Neuronal stem cell (in vitro differentiated cells): ENCODE data around the gene CTH.
"Not testable (repeated sequence)": the region's sequence is repeated elsewhere in the genome, so short reads cannot be mapped to it uniquely, and the experiment has no call there.

Source experiments
- DNase-seq: peaks from one replicate; pipeline ENCODE4 v3.0.0-alpha.2; 2013; ENCODE audit warnings: low spot score
- H2AFZ ChIP-seq: one replicate; pipeline ENCODE4 v1.6.1; 2013; ENCODE audit warnings: mild to moderate bottlenecking, low read length, inconsistent platforms
- H2AK5ac ChIP-seq: 2 replicates; pipeline ENCODE4 v1.6.1; 2013; ENCODE audit warnings: low read depth, mild to moderate bottlenecking, inconsistent platforms, low read length, moderate library complexity, mixed read lengths
- H2BK120ac ChIP-seq: 2 replicates; pipeline ENCODE4 v1.6.1; 2013; ENCODE audit warnings: low read depth, mild to moderate bottlenecking, inconsistent platforms, low read length, moderate library complexity, mixed read lengths
- H2BK12ac ChIP-seq: one replicate; pipeline ENCODE4 v1.6.1; 2013; ENCODE audit warnings: low read length, inconsistent platforms
- H2BK15ac ChIP-seq: 2 replicates; pipeline ENCODE4 v1.6.1; 2013; ENCODE audit warnings: mild to moderate bottlenecking, low read length, inconsistent platforms, mixed read lengths
- H2BK5ac ChIP-seq: one replicate; pipeline ENCODE4 v1.6.1; 2013; ENCODE audit warnings: inconsistent platforms, mild to moderate bottlenecking, low read length, moderate library complexity
- H3K14ac ChIP-seq: one replicate; pipeline ENCODE4 v1.6.1; 2013; ENCODE audit warnings: low read length, inconsistent platforms
- H3K18ac ChIP-seq: 2 replicates; pipeline ENCODE4 v1.6.1; 2013; ENCODE audit warnings: low read length, inconsistent platforms
- H3K23ac ChIP-seq: 2 replicates; pipeline ENCODE4 v1.6.1; 2013; ENCODE audit warnings: low read depth, mild to moderate bottlenecking, mixed read lengths, low read length, inconsistent platforms; ENCODE audit not compliant: poor library complexity
- H3K27ac ChIP-seq: replicated peaks from 3 replicates; pipeline ENCODE4 v1.5.1; 2013; ENCODE audit warnings: low read length, inconsistent platforms
- H3K27me3 ChIP-seq, 3 experiments: 2 replicates each; pipeline ENCODE4 v1.6.1; 2013; ENCODE audit warnings: low read length in 3 of 3, mild to moderate bottlenecking in 2 of 3, inconsistent platforms in 1 of 3, low read depth in 1 of 3, mixed read lengths in 1 of 3, moderate library complexity in 1 of 3; ENCODE audit not compliant: control insufficient read depth in 3 of 3, insufficient read depth in 3 of 3
- H3K36me3 ChIP-seq, 2 donors: replicated peaks in 1 of 2; 2 replicates each; pipeline ENCODE4 v1.6.1; 2013; ENCODE audit warnings: low read length in 2 of 2; ENCODE audit not compliant: control insufficient read depth in 2 of 2, insufficient read depth in 2 of 2
- H3K4ac ChIP-seq: 2 replicates; pipeline ENCODE4 v1.6.1; 2013; ENCODE audit warnings: inconsistent platforms, mild to moderate bottlenecking, low read length, moderate library complexity
- H3K4me1 ChIP-seq, 2 donors: 1 replicate in 1 of 2; 2 replicates in 1 of 2; pipeline ENCODE4 v1.6.1; 2013; ENCODE audit warnings: low read length in 2 of 2, low read depth in 1 of 2; ENCODE audit not compliant: control insufficient read depth in 2 of 2, insufficient read depth in 1 of 2
- H3K4me2 ChIP-seq: one replicate; pipeline ENCODE4 v1.6.1; 2013; ENCODE audit warnings: mild to moderate bottlenecking, low read length, inconsistent platforms; ENCODE audit not compliant: insufficient read depth, poor library complexity, severe bottlenecking
- H3K4me3 ChIP-seq, 2 donors: 2 replicates each; pipeline ENCODE4 v1.5.1; 2013; ENCODE audit warnings: low read length in 2 of 2, mild to moderate bottlenecking in 2 of 2, inconsistent platforms in 1 of 2, moderate library complexity in 1 of 2
- H3K79me1 ChIP-seq: one replicate; pipeline ENCODE4 v1.6.1; 2013; ENCODE audit warnings: low read depth, mild to moderate bottlenecking, inconsistent platforms, low read length, moderate library complexity
- H3K9ac ChIP-seq: one replicate; pipeline ENCODE4 v1.6.1; 2013; ENCODE audit warnings: mild to moderate bottlenecking, low read depth, low read length, inconsistent platforms; ENCODE audit not compliant: poor library complexity
- H3K9me3 ChIP-seq, 2 donors: replicated peaks in 1 of 2; 2 replicates each; pipeline versions ENCODE3 to v1.6.1; 2013; ENCODE audit warnings: low read length in 2 of 2, mild to moderate bottlenecking in 2 of 2, inconsistent platforms in 1 of 2, low read depth in 1 of 2, mixed read lengths in 1 of 2, moderate library complexity in 1 of 2; ENCODE audit not compliant: control insufficient read depth in 2 of 2, insufficient read depth in 1 of 2
- H4K8ac ChIP-seq: one replicate; pipeline ENCODE4 v1.6.1; 2013; ENCODE audit warnings: low read depth, mild to moderate bottlenecking, inconsistent platforms, low read length, moderate library complexity
- H4K91ac ChIP-seq: one replicate; pipeline ENCODE4 v1.6.1; 2013; ENCODE audit warnings: low read length, low read depth, mild to moderate bottlenecking, inconsistent platforms; ENCODE audit not compliant: poor library complexity
- WGBS, 2 donors: extraction: QIAGEN DNeasy Blood & Tissue Kit; methylation state at CpG; one replicate each; pipeline ENCODE4 v1.1.7; 2013; ENCODE audit warnings: missing lambda C conversion rate in 2 of 2, mixed read lengths in 1 of 2; ENCODE audit not compliant: insufficient read length in 2 of 2, insufficient replicate concordance in 1 of 2; ENCODE audit errors: extremely low coverage in 2 of 2; 5-methylcytosine and 5-hydroxymethylcytosine counted together

The CTH gene

DNA sequence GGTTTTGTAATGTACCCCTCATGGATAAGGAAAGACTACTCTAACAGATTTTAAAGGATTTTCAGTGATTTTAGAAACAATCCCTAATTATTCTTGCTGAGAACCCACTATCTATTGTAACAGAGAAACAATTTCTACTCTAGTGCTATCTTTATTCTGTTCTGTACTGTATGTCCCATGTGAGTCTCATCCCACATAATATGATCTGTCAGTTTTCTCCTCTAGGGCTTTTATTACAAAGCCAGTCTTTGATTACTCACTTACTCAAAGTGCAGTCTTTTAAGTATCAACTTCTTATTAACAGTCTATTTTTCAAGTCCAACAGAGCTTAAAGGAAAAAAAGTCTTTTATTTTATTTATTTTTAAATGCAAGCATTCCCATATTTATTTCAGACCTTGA lies 54.8 kb downstream of the CTH start:
- H3K4me2 ChIP-seq = no peak overlapping the region
- no peak overlapping the region for H2AK5ac ChIP-seq
- H3K27ac ChIP-seq = no peak overlapping the region
- H3K9me3 ChIP-seq = no peaks in the 10 kb centered on the region
- no peak overlapping the region for H3K23ac ChIP-seq
- H2BK15ac ChIP-seq = no peak overlapping the region
- H4K8ac ChIP-seq = no peak overlapping the region
- no peak overlapping the region for H3K4me3 ChIP-seq
- DNase-seq = no peak
- no peak overlapping the region for H3K4ac ChIP-seq
- no peak overlapping the region for H2BK12ac ChIP-seq
- H3K27me3 ChIP-seq = no peaks in the 10 kb centered on the region
- H2BK120ac ChIP-seq = no peak overlapping the region
- no peak overlapping the region for H3K14ac ChIP-seq
- H2BK5ac ChIP-seq = no peak overlapping the region
- no peak overlapping the region for H2AFZ ChIP-seq
- peaks cover 0 to 2% of the 10 kb centered on the region in 2 donors for H3K4me1 ChIP-seq
- no peak overlapping the region for H3K9ac ChIP-seq
- H3K18ac ChIP-seq = no peak overlapping the region
- no peak overlapping the region for H4K91ac ChIP-seq
- H3K36me3 ChIP-seq = no peaks in the 10 kb centered on the region
- no peaks in the 10 kb centered on the region for H3K79me1 ChIP-seq

DNA sequence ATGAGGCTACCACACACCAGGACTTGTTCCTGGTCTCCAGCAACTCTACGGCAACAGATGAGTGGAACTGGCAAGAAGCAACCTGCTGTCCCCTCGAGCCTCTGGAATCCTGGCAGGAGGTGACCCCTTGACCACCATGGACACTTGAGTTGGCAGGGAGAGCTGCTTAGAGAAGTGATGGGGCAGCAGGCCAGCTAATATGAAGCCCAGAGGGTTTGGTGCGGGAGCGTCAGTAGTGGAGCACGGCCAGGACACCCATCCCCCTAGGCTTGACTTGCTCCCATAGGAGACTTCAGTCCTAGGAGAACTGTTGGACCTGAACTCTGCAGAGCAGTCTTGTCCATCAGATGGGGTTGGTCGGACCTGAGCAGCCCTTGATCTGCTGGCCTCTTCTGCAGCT lies 56.5 kb downstream of the CTH start:
- H3K4ac ChIP-seq = no peak overlapping the region
- H3K23ac ChIP-seq = no peak overlapping the region
- H3K4me3 ChIP-seq = peak overlapping the region in 1 of 2 donors; percentile 9
- no peaks in the 10 kb centered on the region for H3K27me3 ChIP-seq
- H2BK5ac ChIP-seq = no peak overlapping the region
- peak overlapping the region; percentile 41 for H2BK120ac ChIP-seq
- no peak overlapping the region for H4K91ac ChIP-seq
- H3K4me1 ChIP-seq = no peaks in the 10 kb centered on the region
- no peak overlapping the region for H3K14ac ChIP-seq
- no peak overlapping the region for H2BK15ac ChIP-seq
- no peak for DNase-seq
- no peaks in the 10 kb centered on the region for H3K79me1 ChIP-seq
- H3K18ac ChIP-seq = no peak overlapping the region
- H2BK12ac ChIP-seq = no peak overlapping the region
- no peak overlapping the region for H3K4me2 ChIP-seq
- H2AFZ ChIP-seq = no peak overlapping the region
- H2AK5ac ChIP-seq = no peak overlapping the region
- H3K9ac ChIP-seq = no peak overlapping the region
- no peaks in the 10 kb centered on the region for H3K36me3 ChIP-seq
- H3K9me3 ChIP-seq = no peaks in the 10 kb centered on the region
- no peak overlapping the region for H3K27ac ChIP-seq
- no peak overlapping the region for H4K8ac ChIP-seq
- WGBS, 2 donors = no CpG with 5 or more reads among the region's 6 CpGs

DNA sequence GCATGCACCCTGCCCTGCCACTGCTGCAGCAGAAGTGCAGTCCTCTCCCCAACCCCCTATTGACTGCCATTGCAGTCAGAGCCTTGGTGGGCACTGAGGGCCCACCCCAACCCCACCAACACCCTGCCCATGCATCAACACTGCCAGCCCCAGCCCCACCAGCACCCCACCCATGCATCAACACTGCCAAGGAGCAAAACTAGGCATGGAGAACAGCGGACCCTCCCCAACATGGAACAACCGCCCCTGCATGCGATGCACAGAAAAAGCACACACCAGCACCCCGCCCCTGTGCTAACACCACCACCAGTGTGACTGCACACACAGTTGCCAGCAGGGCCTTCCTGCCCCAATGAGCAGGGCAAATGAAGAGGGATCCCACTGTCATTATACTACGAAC lies 57.1 kb downstream of the CTH start:
- Histone ChIP-seq H3K4me3 (no peak overlapping the region), H3K9ac (no peak overlapping the region), H4K91ac (no peak overlapping the region), H3K27me3 (no peaks in the 10 kb centered on the region), H2BK5ac (no peak overlapping the region), H2AFZ (no peak overlapping the region), H2BK15ac (no peak overlapping the region), H3K27ac (no peak overlapping the region), H2BK120ac (no peak overlapping the region), H3K14ac (no peak overlapping the region), H3K36me3 (no peaks in the 10 kb centered on the region), H3K18ac (peak overlapping the region; percentile 11), H2BK12ac (no peak overlapping the region), H3K79me1 (no peaks in the 10 kb centered on the region), H3K9me3 (no peaks in the 10 kb centered on the region), H3K4me2 (no peak overlapping the region), H2AK5ac (no peak overlapping the region), H3K4ac (no peak overlapping the region), H4K8ac (no peak overlapping the region), H3K4me1 (no peaks in the 10 kb centered on the region), H3K23ac (peak overlapping the region; percentile 52)
- DNase-seq = no peak
- WGBS, 2 donors = no CpG with 5 or more reads among the region's 5 CpGs

DNA sequence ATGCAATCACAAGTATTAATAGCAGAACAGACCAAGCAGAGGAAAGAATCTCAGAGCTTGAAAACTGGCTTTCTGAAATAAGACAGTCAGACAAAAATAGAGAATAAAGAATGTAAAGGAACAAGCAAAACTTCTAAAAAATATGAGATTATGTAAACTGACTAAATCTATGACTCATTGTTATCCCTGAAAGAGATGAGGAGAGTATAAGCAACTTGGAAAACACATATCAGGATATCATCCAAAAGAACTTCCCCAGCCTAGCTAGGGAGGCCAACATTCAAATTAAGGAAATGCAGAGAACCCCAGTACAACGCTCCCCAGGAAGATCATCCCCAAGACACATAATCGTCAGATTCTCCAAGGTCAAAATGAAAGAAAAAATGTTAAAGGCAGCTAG lies 58.1 kb downstream of the CTH start:
- H3K9me3 ChIP-seq, H3K79me1 ChIP-seq, H2BK15ac ChIP-seq, H4K91ac ChIP-seq, H3K9ac ChIP-seq, H3K4me2 ChIP-seq, H3K4me1 ChIP-seq, H2BK5ac ChIP-seq, H3K4me3 ChIP-seq, H3K27me3 ChIP-seq, H4K8ac ChIP-seq, H2BK120ac ChIP-seq, H2AFZ ChIP-seq, DNase-seq, H3K23ac ChIP-seq, H3K18ac ChIP-seq, H3K14ac ChIP-seq, H3K36me3 ChIP-seq, H2AK5ac ChIP-seq, H3K4ac ChIP-seq, H3K27ac ChIP-seq, H2BK12ac ChIP-seq: not testable (repeated sequence)
- WGBS, 2 donors = no CpG with 5 or more reads among the region's 2 CpGs
